ENCODE results near the gene CERS6.

The CERS6 gene

GRCh38 chr2:168671932-168672331 is 215.9 kb downstream of the CERS6 start:
- no peak for DNase-seq (ENCODE audit: low read depth)

- DNase-seq (ENCODE audit: low read depth): no peak
Observed at GRCh38 chr2:168673265-168674189, 217.5 kb downstream of the CERS6 start.

GRCh38 chr2:168678153-168678853 is 222.2 kb downstream of the CERS6 start:
- no peak for DNase-seq (ENCODE audit: low read depth)

- DNase-seq (ENCODE audit: low read depth): no peak
Observed at GRCh38 chr2:168679081-168679480, 223.0 kb downstream of the CERS6 start.

GRCh38 chr2:168679741-168680310 is 223.8 kb downstream of the CERS6 start:
- DNase-seq (ENCODE audit: low read depth): no peak

- DNase-seq (ENCODE audit: low read depth): no peak
Observed at GRCh38 chr2:168683996-168684395, 227.9 kb downstream of the CERS6 start.

- DNase-seq (ENCODE audit: low read depth): no peak
Observed at GRCh38 chr2:168684921-168685599, 229.0 kb downstream of the CERS6 start.

- DNase-seq (ENCODE audit: low read depth): no peak
Observed at GRCh38 chr2:168685600-168686451, 229.8 kb downstream of the CERS6 start.

GRCh38 chr2:168686452-168687191 is 230.6 kb downstream of the CERS6 start:
- no peak for DNase-seq (ENCODE audit: low read depth)

- no peak for DNase-seq (ENCODE audit: low read depth)
Observed at GRCh38 chr2:168687314-168687713, 231.2 kb downstream of the CERS6 start.

GRCh38 chr2:168690381-168690885 is 234.4 kb downstream of the CERS6 start:
- no peak for DNase-seq (ENCODE audit: low read depth)

GRCh38 chr2:168691221-168691620 is 235.1 kb downstream of the CERS6 start:
- no peak for DNase-seq (ENCODE audit: low read depth)

- DNase-seq (ENCODE audit: low read depth): no peak
Observed at GRCh38 chr2:168692132-168692744, 236.2 kb downstream of the CERS6 start.

- no peak for DNase-seq (ENCODE audit: low read depth)
Observed at GRCh38 chr2:168694173-168694572, 238.1 kb downstream of the CERS6 start.

GRCh38 chr2:168694866-168695265 is 238.8 kb downstream of the CERS6 start:
- no peak for DNase-seq (ENCODE audit: low read depth)

- DNase-seq (ENCODE audit: low read depth): no peak
Observed at GRCh38 chr2:168697668-168698121, 241.6 kb downstream of the CERS6 start.

GRCh38 chr2:168698969-168699368 is 242.9 kb downstream of the CERS6 start:
- no peak for DNase-seq (ENCODE audit: low read depth)

GRCh38 chr2:168699844-168700417 is 243.9 kb downstream of the CERS6 start:
- DNase-seq (ENCODE audit: low read depth): no peak

- DNase-seq (ENCODE audit: low read depth): no peak
Observed at GRCh38 chr2:168700615-168701245, 244.7 kb downstream of the CERS6 start.
